Measurements from ENCODE around the gene MYL11.
"Not testable (repeated sequence)": the region's sequence is repeated elsewhere in the genome, so short reads cannot be mapped to it uniquely, and the experiment has no call there.

Gene MYL11
- total RNA-seq: 0 to 0.34 reads per million in 2 donors

DNA sequence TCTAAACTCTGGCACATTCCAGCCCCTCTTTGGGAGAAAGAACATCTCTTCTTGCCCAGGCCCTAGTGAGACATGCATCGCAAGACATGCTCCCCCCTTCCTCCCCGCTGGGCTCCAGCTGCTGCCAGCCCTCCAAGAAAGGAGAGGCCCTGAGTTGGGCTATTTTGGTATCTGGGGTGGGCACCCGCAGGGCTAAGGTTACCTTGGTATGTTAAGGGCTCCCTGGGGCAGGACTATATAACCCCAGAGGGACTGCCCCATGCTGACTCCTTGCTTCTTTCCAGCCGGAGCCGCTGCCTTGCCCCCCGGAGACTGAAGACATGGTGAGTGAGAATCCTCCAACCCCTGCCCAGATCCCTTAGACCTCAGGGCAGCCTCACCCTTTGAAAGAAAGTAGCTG, at the start of gene MYL11:
Gene MYL11, plus strand, starts transcription at position 265 of the 400 bp plus-strand sequence. Its CDS starts 56 bp downstream, at position 321.
- DNase-seq: no peak

DNA sequence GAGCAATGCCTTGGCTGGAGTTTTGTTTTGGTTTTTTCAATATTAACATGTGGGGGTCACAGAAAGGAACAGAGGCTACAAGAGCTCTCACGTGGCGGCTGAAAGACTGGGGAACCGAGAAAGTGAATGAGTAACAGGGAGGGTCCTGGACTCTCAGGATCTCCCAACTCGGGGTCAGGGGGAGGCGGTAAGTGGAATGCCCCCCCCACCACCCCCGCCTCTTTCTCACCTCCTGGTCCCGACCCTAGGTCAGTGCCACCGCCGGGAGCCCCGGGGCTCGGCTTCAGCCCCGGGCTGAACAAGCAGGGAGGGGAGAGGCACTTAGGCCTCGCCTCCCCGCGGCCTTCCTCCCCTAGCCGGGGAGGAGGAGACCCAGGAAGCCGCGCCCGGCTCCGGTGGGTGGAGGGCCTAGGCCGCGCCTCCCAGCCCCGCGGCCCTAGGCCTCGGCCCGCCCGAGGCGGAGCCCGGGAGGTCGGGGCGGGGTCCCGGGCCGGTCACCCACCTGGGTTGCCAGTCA, 40.1 kb upstream of the MYL11 start:
- DNase-seq: peak; percentile 71 to 89 (median 81)

DNA sequence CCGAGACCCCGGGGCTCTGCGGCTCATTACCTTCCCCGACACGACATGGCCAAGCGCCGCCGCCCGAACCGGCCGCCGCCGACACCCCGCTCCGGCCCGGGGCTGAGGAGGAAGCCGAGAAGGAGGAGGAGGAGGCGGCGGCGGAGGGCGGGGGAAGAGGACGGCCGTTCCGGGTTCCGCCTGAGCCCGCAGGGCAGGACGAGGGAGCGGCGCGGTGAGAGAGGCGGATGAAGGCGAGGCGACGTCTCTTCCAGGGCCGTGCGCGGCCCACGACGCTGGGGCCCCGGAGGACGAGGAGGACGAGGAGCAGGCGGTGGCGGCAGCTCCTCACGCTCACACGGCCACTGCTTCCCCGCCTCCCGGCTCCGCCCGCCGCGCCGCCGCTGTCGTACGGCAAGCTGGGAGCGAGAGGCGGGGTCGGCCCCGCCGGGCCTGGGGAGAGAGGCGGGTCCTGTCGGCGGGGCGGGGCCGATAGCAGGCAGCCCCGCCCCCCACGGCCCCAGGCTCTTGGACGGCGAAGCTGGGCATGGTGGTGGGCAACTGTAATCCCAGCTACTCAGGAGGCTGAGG, 39.5 kb upstream of the MYL11 start:
- DNase-seq: peak; percentile 71 to 88 (median 77)

DNA sequence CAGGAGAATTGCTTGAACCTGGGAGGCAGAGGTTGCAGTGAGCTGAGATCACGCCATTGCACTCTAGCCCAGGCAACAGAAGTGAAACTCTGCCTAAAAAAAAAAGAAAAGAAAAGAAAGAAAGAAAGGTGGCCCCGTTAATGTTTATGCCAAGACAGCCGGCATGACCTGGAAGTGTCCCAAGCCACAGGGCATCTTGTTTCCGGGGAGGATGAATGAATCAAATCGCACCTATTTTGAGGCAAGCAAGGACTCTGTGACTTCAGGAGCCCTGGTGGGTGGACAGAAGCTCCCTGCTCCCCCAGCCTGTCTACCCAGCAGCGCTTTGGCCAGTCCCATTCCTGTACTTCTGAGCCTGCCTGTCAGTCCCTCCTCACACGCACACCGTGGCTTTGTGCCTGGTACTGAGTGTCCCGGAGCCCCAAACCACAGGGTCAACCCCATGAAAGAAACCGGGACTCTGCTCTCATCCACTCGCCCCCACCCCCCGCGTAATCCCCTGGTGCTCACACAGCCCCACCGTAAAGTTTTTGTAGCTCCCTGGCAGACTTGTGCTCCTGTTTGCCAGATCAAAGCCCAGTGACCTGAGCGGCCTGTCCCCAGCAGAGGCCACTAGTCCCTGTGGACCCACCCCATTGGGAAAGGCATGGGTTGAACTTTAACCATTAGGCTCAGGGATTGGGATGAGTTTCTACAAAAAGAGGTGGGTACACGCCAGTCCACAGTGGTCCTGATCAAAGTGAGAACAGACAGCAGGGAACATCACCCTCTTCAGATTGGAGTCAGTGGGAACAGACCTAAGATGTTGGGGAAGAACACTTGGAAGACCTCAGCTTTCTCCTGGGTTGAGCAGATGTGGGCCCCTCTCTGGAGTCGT, 38.8 kb upstream of the MYL11 start:
- peak in 1 of 5 experiments; percentile 36 for DNase-seq

DNA sequence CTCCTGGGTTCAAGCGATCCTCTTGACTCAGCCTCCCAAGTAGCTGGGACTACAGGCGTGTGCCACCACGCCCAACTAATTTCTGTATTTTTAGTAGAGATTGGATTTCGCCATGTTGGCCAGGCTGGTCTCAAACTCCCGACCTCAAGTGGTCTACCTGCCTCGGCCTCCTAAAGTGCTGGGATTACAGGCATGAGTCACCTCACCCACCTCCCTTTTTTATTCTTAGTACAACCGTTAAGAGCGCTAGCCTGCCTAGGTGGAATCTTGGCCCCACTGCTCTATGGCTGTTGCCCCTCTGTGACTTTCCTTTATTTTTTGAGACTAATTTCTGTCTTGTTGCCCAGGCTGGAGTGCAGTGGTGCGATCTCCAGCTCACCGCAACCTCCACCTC, 36.6 kb upstream of the MYL11 start:
- DNase-seq: not testable (repeated sequence)

GRCh38 chr16:30338715-30339114, 35.9 kb upstream of the MYL11 start:
- not testable (repeated sequence) for DNase-seq

DNA sequence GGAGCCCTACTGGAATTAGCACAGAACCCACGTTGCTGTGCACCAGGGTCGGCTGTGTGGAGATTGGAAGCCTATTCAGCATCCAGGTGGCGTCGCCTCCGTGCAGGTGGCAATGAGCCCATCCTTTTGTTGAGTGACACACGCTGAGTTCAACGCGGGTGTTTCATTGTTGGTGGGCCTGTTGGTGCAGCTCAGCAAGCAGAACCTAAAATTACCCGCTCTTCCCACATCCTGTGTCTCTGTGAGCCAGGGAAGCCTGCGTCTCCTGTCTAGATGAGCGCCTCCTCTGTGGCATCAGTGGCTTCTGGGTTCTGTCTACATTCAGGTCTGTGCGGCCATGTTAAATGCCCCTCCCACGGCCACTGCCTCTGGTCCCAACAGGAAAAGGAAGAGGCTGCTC, 34.0 kb upstream of the MYL11 start:
- DNase-seq: no peak

DNA sequence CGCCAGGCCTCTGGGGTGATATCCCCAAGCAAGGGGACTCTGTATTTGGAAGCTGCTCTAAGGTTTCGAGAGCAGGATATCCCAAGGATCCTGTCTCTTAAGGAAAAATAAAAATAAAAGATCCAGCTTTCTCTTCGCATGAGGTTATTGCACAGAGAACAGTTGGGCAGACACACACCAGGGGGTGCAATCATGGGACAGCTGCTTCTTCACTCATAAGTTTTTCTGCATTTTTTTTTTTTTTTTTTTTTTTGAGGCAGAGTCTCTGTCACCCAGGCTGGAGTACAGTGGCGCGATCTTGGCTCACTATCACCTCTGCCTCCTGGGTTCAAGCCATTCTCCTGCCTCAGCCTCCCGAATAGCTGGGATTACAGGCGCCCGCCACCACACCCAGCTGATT, 32.6 kb upstream of the MYL11 start:
- not testable (repeated sequence) for DNase-seq

GRCh38 chr16:30342751-30343490, 31.7 kb upstream of the MYL11 start:
- no peak for DNase-seq

DNA sequence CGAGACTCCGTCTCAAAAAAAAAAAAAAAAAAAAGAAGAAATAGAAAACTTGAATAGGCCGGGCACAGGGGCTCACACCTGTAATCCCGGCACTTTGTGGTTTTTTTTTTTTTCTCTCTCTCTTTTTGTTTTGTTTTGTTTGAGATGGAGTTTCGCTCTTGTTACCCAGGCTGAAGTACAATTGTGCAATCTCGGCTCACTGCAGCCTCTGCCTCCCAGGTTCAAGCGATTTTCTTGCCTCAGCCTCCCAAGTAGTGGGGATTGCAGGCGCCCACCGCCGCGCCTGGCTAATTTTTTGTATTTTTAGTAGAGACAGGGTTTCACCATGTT, 31.1 kb upstream of the MYL11 start:
- DNase-seq: not testable (repeated sequence)

DNA sequence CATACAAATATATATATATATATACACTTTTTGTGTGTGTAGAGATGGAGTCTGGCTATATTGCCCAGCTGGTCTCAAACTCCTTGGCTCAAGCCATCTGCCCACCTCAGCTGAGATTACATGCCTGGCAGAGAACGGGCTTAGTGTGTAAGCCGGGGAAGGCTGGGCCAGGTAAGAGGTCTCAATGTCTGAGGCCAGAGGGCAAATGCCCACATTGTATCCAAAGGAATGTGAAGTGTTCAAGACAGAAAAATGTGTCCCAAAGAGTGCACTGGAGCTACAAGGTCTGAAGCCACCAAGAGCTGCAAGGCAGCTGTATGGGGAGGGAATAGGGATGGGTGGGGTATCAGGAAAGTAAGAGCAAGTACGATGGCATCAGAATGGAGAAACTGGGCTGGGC, 28.3 kb upstream of the MYL11 start:
- no peak for DNase-seq

DNA sequence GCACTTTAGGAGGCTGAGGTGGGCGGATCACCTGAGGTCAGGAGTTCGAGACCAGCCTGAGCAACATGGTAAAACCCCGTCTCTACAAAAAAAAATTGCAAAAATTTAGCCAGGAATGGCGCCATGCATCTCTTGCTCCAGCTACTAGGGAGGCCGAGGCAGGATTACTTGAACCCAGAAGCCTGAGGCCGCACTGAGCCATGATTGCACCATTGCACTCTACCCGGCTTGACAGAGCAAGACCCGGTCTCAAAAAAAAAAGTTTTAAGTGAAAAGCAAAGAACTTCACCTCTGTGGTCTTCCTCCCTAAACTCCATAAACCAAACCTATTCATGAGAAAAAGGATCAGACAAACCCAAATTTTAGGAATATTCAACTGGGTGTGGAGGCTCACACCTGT, 26.5 kb upstream of the MYL11 start:
- DNase-seq: no peak

- no peak for DNase-seq
These were observed 25.7 kb upstream of the MYL11 start for GRCh38 chr16:30348929-30349328.

- DNase-seq: no peak
These were observed 24.9 kb upstream of the MYL11 start for GRCh38 chr16:30349675-30350074.

DNA sequence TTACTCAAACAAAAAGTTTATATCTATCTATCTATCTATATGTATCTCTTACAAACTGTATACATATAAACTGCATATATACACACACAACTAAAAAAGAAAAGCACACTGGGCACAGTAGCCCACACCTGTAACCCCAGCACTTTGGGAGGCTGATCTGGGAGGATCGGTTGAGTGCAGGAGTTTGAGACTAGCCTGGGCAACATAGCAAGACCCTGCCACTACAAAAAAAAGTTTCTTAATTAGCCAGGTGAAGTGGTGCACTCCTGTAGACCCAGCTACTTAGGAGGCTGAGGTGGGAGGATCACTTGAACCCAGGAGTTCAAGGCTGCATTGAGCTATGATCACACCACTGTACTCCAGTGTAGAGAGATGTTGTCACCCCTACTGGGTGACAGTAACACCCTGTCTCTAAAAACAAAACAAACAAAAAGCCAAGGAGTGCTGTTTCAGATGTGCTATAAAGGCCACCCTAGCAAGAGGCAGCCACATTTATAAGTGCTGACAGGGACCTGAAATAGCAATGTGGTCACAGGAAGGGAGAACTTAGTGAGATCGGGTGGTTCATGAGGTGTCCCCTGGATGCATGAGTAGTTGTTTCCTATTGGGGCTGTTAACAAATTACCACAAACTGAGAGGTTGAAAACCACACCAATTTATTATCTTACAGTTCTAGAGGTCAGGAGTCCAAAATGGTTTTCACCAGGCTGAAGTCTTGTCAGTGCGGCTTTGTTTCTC, 24.3 kb upstream of the MYL11 start:
- peak in 1 of 5 experiments; percentile 65 for DNase-seq

DNA sequence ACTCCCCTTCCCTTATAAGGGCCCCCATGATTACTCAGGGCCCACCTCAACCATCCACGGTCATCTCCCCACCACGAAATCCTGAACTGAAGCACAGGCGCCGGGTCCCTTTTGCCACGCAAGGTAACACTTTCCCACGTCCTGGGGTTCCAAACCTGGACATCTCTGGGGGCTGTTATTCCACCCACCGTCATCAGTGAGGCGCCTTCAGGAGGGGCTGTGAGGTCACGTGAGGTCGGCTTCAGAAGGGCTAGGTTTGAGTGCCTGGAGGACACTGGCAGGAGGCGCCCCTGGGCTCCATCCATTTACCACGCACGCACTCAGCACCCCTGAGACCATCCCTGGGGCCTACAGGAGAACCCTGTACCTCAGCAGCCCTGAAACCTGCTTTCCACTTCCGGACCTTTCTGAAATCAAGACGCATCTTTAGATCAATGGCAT, 23.6 kb upstream of the MYL11 start:
- no peak for DNase-seq

GRCh38 chr16:30351586-30352419, 22.8 kb upstream of the MYL11 start:
- no peak for DNase-seq

- no peak for DNase-seq
These were observed 21.9 kb upstream of the MYL11 start for GRCh38 chr16:30352488-30353401.

DNA sequence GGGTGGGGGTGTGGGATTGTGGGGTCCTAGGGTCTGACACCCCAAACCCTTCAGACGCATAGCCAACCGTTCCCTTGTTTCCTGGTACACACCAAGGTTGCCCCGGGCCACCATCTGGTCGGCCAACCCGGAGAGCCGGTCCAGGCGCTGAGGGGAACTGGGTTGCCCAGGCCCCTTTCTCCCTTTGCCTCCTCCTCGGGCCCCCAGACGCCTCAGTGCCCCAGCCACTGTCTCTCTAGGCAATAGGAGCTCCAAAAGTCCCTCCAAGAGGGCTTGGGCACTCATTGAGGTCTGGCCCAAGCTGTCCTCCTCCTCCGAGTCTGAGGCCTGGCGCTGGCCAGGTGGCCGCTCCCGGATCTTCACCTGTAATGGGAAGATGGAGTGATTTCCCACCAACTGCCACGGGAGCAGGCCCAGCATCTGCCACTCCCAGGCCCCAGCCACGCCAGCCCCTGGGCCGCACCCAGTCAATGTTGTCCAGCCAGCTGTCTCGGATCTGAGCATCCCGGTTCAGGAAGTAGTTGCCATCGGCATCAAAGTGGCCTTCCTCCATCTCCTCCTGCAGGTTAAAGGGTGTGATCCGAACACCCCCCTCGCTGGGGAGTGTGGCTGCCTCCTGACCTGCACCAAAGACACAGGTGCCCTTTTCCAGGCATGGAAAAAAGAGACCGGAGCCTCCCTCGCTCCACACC, 21.0 kb upstream of the MYL11 start:
- DNase-seq: no peak
